ENCODE data around the gene PCGF5.
"Not testable (repeated sequence)": the region's sequence is repeated elsewhere in the genome, so short reads cannot be mapped to it uniquely, and the experiment has no call there.

Gene PCGF5

DNA sequence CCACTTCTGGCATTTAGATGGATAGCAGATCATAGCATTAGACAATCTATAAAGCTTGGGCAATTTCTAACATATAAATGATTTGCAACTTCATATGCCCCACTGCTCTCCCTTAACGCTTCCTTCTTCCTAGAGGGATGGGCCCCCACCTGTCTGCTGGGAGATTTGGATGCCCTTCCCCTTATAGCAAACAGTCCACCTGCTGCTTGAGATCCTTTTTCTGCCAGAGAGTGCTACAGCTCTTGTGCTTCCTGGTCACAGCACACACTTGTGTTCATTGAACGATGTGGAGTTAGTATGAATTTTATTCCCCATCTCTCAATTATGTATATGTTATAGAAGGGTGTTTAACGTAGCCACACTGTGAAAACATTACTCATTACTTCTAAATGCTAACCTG lies 10.4 kb upstream of the PCGF5 start:
- no peak for DNase-seq (ENCODE audit: low read depth)

DNA sequence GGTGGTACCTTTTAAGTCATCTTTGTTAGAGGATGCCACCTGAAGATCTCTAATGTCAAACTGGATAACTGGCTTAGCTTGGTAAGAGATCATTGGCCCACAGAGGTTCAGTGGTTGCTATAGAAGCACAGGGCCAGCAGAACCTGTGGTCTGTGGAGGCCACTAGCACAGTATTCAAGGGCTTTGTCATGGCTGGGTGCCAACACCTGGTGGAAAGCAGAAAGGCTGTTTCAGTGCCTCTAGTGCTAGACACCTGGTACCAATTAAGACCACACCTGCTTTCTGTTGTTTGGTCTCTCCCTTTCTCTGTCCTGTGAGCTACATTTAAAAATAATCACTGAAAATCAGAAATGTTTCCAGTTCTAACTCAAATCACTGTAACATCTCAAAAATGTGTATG lies 10.0 kb upstream of the PCGF5 start:
- DNase-seq (ENCODE audit: low read depth) = no peak

DNA sequence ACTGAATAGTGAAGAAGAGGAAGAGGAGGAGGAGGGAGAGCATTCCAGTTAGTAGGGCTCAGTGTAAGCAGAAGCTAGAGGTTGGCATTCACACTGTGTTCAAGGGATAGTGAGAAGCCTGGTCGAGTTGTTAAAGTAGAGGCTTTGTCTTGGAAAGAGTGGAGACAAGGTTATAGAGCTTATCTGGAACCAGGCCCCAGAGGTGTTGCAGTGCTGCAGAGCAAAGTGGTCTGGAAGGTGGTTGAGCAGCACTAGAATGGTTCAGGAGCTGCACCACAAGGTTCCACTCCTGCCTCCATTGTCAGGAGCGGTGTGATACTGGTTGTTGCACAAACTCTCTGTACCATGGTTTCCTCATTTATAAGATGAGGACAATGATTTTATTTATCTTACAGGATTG lies 8.8 kb upstream of the PCGF5 start:
- no peak for DNase-seq (ENCODE audit: low read depth)

DNA sequence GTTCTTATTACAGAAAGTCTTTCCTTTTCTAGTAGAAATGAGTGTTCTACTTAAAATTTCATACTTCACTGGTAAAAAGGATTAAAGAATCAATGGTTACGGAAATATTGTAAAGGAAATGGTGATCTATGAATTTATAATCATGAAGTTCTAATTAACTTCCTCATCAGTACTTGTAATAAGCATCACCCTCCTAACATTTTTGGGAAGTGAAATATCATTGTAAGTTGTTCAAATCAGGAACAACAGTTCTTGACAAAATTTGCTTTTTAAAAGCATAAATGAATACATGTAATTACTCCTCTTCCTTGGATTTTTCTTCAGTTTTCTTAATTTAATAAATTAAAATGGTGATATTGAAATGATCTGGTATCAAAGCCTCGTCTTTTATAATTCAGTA lies 5.6 kb upstream of the PCGF5 start:
- no peak for DNase-seq (ENCODE audit: low read depth)

DNA sequence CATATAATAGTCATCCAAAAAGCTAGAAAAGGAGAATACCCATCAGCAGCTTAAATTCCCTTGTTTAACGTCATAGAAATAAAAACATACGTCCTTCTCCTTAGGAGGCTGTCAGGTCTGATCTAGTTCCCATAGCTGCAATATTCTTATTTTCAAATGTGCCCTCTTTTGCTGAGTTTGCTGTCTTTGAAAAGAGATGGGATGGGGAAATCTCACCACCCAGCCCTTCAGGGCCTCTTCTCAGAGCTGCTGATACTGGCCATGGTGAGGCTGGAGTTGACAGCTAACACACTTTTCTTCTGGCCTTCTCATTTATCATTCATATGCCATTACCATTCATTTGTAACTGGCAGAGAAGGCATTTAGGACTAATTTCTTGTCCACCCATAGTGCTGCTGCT lies 5.1 kb upstream of the PCGF5 start:
- DNase-seq (ENCODE audit: low read depth) = no peak

DNA sequence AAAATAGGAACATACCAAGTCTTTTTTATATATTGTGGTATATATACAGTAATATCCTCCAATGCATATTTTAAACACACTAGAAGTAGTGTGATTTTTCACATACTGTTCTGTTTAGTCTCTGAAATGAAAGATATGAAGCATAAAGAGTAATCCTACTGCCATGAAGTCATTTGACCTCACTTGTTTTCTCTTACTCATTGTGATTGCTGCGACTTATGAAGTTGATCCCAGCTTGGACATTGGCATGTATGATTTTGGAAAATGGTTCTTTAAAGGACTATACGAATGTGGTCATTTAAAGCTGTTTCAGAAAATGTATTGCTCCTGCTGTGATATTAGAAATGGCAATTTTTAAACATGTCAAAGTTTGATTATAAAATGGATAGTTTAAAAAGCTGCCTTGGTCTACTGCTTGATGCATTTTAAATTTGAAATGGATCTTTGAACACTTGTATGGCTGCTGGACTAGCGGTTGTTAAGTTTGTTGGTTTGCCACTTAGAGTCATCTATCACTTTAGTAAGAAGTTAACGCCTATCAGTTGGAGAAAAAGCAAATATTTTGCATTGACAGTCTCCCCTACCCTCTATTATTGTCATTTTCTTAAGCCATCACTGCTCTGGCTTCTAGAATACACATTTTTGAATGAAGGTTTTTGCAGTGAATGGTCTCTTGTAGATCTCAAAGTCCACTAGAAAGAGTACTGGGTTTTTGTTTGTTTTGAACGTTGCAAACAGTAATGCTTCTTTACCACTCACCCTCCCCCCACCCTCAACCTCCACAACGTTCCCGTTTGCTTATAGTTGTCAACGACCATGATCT lies 881 bp upstream of the PCGF5 start:
- DNase-seq (ENCODE audit: low read depth) = no peak

DNA sequence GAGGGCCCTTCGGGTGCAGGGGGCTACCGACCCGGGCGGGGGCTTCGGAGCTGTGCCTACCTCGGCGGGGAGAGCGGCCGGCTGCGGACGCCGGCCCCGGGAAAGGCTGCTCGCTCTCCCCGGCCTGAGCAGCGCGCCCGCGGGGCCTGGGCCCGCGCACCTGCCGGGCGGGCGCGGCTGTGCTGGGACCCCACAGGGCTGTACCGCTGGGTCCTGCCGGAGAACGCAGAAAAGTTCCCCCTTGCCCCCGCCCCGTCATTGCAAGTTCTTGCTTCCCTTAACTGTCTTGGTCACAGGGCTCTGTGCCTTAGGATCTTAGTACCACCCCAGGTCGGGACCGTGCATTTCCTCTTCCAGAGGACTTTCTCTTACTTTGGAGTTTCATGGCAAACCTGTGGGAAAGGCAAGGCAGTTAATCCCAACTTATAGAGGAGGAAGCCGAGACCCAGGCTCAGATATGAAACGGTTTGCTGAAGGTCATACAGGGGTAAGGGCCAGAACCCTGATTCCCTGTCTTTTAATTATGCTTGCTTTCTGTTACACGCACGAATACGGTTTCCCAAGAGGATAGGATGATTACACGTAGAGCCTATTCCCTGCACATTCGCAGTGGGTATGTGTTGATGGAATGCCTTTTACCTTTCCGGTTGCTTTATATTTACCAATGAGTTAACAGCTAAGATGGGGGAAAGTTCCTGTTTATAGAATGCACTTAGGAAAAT lies 652 bp downstream of the PCGF5 start:
- peak; percentile 10 for DNase-seq (ENCODE audit: low read depth)

DNA sequence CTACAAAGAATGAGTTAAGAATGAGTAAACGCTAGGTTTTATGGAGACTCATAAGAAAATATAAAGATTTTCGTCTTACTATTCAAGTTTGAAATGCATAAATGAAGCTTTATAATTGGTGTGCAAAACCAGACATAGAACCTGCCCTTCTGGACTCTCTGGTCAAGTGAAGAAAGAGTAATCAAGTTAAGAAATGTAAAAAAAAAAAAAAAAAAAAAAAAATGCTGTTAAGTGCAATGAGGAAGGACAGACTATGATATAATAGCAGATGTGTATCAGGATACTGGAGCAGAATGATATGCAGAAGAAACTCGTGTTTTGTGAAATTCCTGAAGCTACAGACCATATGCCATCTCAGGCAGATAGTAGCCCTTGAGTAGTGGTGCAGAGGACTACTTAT lies 5.6 kb downstream of the PCGF5 start:
- DNase-seq (ENCODE audit: low read depth) = no peak

DNA sequence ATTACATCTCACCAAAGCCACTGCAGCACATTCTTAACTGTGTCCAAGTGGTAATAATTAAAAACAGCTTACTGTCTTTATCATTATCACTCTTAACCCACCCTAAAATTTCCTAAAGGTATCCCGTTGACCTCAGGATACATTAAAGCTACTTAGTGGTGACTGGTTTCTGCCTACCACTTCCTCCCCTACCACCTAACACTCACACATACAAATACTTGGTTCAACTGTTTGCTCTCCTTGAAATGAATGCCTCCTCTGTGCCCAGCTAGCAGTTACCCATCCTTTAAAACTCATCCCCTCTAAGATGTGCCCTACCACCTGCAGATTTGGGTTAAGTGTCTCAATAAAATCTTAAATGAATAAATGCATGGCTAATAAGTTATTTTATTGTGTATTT lies 7.1 kb downstream of the PCGF5 start:
- no peak for DNase-seq (ENCODE audit: low read depth)

DNA sequence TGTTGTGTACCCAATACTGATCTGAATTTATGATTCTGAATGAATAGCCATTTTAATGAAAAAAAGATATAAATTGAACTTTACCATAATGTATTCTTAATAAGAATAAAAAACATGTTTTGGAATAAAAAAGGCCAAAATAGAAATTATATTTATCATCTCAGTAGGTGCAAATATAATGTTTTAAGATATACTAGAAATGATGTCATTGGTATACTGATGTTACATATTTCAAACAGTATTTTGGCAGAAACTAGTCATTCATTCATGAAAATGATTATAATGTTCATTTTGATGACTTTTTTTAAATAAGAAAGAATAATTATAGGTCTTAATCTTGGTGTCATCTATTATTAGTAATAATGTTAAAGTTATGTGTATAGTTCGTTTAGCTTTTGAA lies 9.2 kb downstream of the PCGF5 start:
- no peak for DNase-seq (ENCODE audit: low read depth)

DNA sequence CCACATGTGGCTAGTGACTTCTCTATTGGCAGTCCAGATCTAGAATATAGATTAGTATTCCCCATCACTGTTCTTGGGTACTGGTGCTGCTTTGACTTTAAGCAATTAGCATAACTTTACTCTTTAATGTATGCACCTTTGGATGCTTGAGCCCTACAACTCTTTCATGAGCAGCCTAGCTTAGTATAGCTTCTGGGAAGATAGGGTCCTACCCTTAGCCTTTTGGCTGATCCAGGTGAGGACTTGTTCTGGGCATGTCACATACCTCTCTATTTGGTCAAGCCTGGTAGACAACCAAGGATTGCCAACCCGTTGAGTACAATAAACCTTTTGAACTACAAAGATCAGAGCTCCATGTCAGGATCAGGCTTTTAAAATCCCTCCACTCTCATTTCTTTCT lies 17.7 kb downstream of the PCGF5 start:
- DNase-seq (ENCODE audit: low read depth) = no peak

DNA sequence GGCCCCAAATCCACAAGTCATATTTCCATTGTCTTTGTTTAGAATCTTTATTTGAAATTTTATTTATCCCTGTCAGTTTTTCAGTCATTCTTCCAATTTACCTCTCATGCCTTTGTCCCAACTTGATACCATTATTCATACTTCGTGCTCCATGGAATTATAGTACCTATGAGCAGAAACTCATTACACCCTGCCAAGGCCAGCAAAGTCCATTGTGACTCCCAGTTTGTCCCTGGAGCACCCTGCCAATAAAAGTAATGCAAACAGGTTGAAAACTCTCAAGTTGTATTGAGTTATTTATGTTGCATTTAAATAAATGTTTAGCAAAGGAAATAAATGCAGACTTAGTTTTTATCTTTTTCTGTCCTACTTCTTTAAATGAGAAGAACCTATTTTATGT lies 19.3 kb downstream of the PCGF5 start:
- DNase-seq (ENCODE audit: low read depth) = no peak

DNA sequence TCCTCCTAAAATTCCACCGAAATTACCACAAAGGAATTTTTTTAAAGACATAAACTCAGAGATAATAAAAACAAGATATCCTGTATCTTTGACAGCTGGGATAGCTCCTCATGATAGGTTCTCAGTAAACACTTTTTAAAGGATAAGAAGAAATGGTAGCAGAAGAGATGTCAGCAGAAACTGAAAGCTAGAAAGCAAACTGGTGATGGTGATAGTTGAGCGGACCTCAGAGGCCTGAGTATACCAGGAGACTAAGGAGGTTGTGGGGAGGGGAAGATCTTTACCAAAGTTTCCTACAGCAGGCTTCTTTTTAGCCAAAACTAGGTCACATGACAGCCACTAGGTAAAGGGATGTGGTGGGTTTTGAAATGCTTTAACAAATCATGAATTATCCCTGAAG lies 22.5 kb downstream of the PCGF5 start:
- no peak for DNase-seq (ENCODE audit: low read depth)

DNA sequence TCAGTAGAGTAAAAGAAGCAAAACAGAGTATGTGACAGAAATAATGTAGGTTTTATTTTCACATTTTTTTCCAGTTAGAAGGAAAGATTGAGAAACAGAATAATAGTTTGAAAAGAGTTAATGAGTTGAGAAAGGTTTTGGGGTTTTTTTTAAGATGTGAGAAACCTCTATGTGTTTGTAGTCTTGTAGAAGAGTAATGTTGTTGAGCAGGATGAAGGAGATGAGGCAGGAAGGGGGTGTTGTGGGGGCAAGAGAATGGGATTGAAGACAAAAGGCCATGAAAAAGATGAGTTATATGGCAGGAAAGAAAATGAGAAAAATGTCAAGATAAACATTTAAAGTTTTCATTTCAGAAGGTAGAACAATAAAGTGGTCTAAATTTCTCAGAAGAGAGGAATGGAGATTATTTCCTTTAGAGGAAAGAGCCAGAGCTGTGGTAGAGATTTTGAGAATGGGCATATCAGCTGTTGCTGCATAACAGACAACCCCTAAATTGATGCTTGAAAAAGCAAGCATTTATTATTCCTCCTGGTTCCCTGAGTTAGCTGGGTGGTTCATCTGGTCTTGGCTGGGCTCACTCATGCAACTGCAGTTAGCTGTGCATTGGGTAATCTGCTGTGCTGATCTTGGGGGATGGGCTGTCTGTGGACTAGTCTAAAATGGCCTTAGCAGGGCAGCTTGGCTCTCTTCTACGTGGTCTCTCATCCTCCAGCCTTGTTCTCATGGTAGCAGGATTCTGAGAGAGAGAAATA lies 27.1 kb downstream of the PCGF5 start:
- DNase-seq (ENCODE audit: low read depth) = no peak

DNA sequence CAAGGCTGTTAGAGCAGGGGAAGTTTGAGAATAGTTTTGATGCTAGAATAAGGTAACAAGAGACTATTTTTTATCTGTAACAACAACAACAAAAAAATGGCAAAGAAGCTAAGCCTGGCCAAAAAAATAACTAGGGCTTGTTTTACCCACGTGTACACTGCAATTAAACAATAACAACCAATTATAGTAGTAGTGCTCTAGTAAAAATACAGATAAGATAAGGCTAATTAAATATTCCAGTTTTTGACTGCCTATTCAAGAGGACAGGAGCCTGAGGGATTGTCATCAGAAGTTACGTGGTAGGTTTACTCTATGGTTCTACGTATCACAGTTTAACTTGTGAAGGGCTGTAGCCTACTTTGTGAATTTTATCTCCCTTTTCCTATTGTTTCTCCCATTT lies 29.2 kb downstream of the PCGF5 start:
- no peak for DNase-seq (ENCODE audit: low read depth)

DNA sequence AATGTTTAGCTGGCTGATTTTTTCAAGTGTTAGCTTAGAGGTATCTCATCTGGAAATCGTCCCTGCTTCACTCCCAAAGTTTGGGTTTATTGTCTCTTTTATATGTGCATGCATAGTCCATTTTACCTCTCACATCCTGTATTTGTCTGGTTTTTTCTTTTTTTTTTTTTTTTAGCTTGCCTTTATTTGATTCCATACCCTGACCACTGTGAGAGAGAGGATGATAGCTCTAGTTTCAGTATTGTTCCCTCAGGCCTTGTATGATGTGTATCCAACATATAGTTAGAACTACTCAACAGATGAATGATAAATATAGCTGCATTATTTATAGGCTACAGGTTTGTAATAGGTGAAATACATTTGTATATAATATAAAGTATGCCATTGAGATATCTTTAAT lies 29.9 kb downstream of the PCGF5 start:
- DNase-seq (ENCODE audit: low read depth) = no peak

DNA sequence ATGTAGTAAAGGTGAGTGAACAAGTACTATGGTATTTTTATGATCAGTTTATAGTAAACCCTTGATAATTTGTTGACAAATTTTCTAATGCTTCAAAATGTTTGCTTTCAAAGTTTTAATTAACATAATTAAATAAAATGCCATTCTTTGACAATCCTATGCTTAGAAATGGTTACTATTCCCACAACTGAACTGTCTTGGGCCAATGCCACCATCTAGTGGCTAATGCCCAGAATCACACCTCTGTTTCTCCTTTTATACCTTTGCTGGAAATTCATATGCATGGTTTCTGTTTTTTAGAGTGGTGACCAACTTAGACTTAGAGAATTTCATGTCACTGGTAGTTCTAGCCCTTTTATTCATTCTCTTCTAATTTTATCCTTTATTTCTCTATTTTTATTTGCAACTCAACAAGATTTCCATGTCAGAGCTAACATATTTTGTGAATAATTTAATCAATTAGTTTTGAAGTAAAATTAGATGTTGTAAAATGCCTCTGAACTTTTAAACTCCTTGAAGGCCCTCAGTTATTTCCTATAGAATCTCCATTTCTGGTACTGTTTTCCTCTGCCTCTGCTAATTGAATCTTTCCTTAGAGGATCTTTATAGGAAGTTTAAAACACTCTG lies 31.1 kb downstream of the PCGF5 start:
- DNase-seq (ENCODE audit: low read depth) = no peak

DNA sequence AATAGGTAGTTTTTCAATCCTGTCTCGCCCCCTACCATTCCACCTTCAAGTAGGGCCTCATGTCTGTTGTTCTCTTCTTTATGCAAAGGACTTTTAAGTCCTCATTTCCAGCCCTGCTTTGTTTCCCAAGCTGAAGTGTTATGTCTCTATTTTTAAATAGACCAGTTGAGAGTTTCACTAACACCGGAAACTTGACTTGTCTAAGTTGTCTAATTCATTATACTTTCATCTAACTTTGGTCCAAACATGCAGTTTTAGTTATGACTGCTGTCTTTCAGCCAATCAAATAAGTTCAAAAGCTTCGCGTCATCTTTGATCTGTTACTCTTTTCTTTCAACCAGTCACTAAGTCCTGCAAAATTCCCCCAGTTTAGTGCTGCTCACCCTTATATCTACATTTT lies 32.8 kb downstream of the PCGF5 start:
- DNase-seq (ENCODE audit: low read depth) = no peak

DNA sequence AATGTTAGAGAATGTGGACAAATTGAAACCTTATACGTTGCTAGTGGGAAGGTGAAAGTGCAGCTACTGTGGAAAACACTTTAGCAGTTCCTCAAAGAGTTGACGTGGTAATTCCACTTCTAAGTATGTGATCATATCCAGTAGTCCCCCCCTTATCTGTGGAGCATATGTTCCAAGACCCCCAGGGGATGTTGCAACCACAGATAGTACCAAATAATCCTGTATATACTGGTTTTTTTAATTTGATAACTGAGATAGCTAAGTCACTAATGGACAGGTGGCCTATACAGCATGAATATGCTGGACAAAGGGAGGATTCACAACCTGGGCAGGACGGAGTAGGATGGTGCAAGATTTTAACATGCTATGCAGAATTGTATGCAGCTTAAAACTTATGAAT lies 36.8 kb downstream of the PCGF5 start:
- DNase-seq (ENCODE audit: low read depth) = no peak

DNA sequence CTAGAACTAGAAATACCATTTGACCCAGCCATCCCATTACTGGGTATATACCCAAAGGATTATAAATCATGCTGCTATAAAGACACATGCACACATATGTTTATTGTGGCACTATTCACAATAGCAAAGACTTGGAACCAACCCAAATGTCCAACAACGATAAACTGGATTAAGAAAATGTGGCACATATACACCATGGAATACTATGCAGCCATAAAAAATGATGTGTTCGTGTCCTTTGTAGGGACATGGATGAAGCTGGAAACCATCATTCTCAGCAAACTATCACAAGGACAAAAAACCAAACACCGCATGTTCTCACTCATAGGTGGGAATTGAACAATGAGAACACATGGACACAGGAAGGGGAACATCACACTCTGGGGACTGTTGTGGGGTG lies 40.0 kb downstream of the PCGF5 start:
- not testable (repeated sequence) for DNase-seq (ENCODE audit: low read depth)

DNA sequence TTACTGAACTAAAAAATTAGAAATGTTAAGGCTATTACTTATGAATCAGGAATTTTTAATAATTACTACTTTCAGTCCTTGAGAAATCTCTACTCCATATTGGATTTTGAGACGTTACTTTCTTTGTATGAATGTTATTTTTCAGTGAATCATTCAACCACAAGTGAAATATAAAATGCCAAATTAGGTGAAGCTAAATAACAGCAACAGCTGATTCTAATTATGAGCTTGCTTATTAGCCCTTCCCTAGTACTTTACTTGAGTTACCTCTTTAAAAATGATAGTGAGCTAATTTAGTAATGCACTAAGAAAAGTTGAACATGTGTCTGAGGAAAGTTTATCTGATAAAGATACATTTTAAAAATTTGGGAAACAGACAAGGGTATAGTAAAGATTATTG lies 51.4 kb downstream of the PCGF5 start:
- no peak for DNase-seq (ENCODE audit: low read depth)

DNA sequence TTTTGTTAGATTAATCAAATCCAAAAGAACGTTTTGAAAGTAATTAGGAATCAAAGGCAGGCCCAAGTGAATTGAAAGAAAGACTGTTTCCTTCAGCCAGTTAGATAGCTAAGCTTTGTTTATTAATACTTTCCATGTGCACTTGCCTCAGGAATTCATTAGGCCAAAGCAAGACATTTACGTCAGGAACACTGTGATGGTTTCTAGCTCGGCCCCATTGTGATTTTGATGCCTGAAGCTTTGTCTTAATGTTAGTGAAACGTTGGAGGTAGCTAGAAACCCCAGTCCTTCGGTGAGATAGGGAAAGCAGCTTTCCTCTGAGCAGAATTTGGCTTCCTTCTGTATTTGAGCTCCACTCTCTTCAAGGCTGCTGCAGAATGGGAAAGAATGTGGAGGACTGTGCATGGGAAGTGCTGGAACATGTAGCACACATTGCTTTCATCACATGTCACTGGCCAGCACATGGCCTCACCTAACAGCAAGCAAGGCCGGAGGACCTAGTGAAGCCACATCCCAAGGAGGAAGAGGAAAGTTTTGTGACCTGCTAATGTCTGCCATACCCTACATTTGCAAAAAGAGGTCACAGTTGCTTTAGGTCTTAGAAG lies 64.1 kb downstream of the PCGF5 start:
- no peak for DNase-seq (ENCODE audit: low read depth)

Data from stimulated activated CD8-positive, alpha-beta memory T cell treated with anti-CD3 and anti-CD28 coated beads, Interleukin-4, amount 100 ng/mL, for 24 hours (primary cell).